HEK293 (cell line): ENCODE measurements around the gene URAD.

Source experiments
- CTCF ChIP-seq: fragments of 450-650 bp; formaldehyde crosslinking; IDR thresholded peaks from 2 replicates; pipeline ENCODE4 v1.5.1; 2016; ENCODE audit warnings: missing biosample characterization, missing genetic modification characterization
- GLI4 ChIP-seq: fragments of 450-650 bp; formaldehyde crosslinking; IDR thresholded peaks from 2 replicates; pipeline ENCODE4 v1.5.1; 2016; ENCODE audit warnings: missing biosample characterization, missing genetic modification characterization
- GLIS1 ChIP-seq: fragments of 450-650 bp; formaldehyde crosslinking; IDR thresholded peaks from 2 replicates; pipeline ENCODE4 v1.5.1; 2016; ENCODE audit warnings: missing biosample characterization, missing genetic modification characterization
- GLIS2 ChIP-seq: fragments of 450-650 bp; formaldehyde crosslinking; IDR thresholded peaks from 2 replicates; pipeline ENCODE4 v1.5.1; 2016; ENCODE audit warnings: missing biosample characterization, missing genetic modification characterization
- KLF9 ChIP-seq: fragments of 450-650 bp; formaldehyde crosslinking; IDR thresholded peaks from 2 replicates; pipeline ENCODE4 v1.5.1; 2016; ENCODE audit warnings: missing biosample characterization, missing genetic modification characterization, low read depth
- MYNN ChIP-seq: fragments of 450-650 bp; formaldehyde crosslinking; IDR thresholded peaks from 2 replicates; pipeline ENCODE4 v1.5.1; 2016; ENCODE audit warnings: missing biosample characterization, missing genetic modification characterization, borderline replicate concordance
- PATZ1 ChIP-seq: fragments of 450-650 bp; formaldehyde crosslinking; IDR thresholded peaks from 2 replicates; pipeline ENCODE4 v1.5.1; 2016; ENCODE audit warnings: missing biosample characterization, missing genetic modification characterization
- PBX3 ChIP-seq: sonication (generic); formaldehyde crosslinking; IDR thresholded peaks from 2 replicates; pipeline ENCODE4 v1.8.1; 2022; ENCODE audit warnings: mild to moderate bottlenecking, moderate library complexity, missing genetic modification reagents
- PRDM10 ChIP-seq: fragments of 450-650 bp; formaldehyde crosslinking; IDR thresholded peaks from 2 replicates; pipeline ENCODE4 v1.5.1; 2016; ENCODE audit warnings: missing biosample characterization, missing genetic modification characterization
- SP7 ChIP-seq: fragments of 450-650 bp; formaldehyde crosslinking; IDR thresholded peaks from 2 replicates; pipeline ENCODE4 v1.5.1; 2016; ENCODE audit warnings: missing biosample characterization, missing genetic modification characterization
- YY1 ChIP-seq: fragments of 450-650 bp; formaldehyde crosslinking; IDR thresholded peaks from 2 replicates; pipeline ENCODE4 v1.5.1; 2018; ENCODE audit warnings: missing biosample characterization, missing genetic modification characterization
- ZBTB17 ChIP-seq: fragments of 450-650 bp; formaldehyde crosslinking; IDR thresholded peaks from 2 replicates; pipeline ENCODE4 v1.5.1; 2016; ENCODE audit warnings: missing biosample characterization, missing genetic modification characterization
- ZBTB26 ChIP-seq: fragments of 450-650 bp; formaldehyde crosslinking; optimal IDR thresholded peaks from 2 replicates; pipeline ENCODE3; 2016; ENCODE audit warnings: missing biosample characterization, mild to moderate bottlenecking, missing genetic modification characterization
- ZBTB6 ChIP-seq: fragments of 450-650 bp; formaldehyde crosslinking; IDR thresholded peaks from 2 replicates; pipeline ENCODE4 v1.5.1; 2017; ENCODE audit warnings: missing biosample characterization, missing genetic modification characterization
- ZBTB7A ChIP-seq: fragments of 450-650 bp; formaldehyde crosslinking; IDR thresholded peaks from 2 replicates; pipeline ENCODE4 v1.5.1; 2016; ENCODE audit warnings: low read depth, missing biosample characterization, missing genetic modification characterization
- ZBTB8A ChIP-seq: fragments of 450-650 bp; formaldehyde crosslinking; IDR thresholded peaks from 2 replicates; pipeline ENCODE4 v1.5.1; 2016; ENCODE audit warnings: missing biosample characterization, missing genetic modification characterization
- ZIC2 ChIP-seq: fragments of 450-650 bp; formaldehyde crosslinking; IDR thresholded peaks from 2 replicates; pipeline ENCODE4 v1.5.1; 2016; ENCODE audit warnings: missing biosample characterization, missing genetic modification characterization
- ZNF146 ChIP-seq: fragments of 450-650 bp; formaldehyde crosslinking; IDR thresholded peaks from 2 replicates; pipeline ENCODE4 v1.5.1; 2016; ENCODE audit warnings: missing biosample characterization, missing genetic modification characterization
- ZNF280D ChIP-seq: fragments of 450-650 bp; formaldehyde crosslinking; IDR thresholded peaks from 2 replicates; pipeline ENCODE4 v1.5.1; 2016; ENCODE audit warnings: missing biosample characterization, missing genetic modification characterization
- ZNF596 ChIP-seq: fragments of 450-650 bp; IDR thresholded peaks from 2 replicates; pipeline ENCODE4 v1.5.0; 2018; ENCODE audit warnings: missing biosample characterization, mild to moderate bottlenecking, missing genetic modification characterization, moderate library complexity
- ZNF626 ChIP-seq: fragments of 450-650 bp; sonication (Bioruptor Pico); formaldehyde crosslinking; IDR thresholded peaks from 2 replicates; pipeline ENCODE4 v1.5.1; 2018; ENCODE audit warnings: missing biosample characterization, missing genetic modification characterization, inconsistent platforms
- ZNF747 ChIP-seq: fragments of 450-650 bp; formaldehyde crosslinking; IDR thresholded peaks from 2 replicates; pipeline ENCODE4 v1.5.1; 2016; ENCODE audit warnings: missing biosample characterization, missing genetic modification characterization
- ZNF76 ChIP-seq: fragments of 450-650 bp; formaldehyde crosslinking; IDR thresholded peaks from 2 replicates; pipeline ENCODE4; 2016; ENCODE audit warnings: low read depth, missing biosample characterization, missing genetic modification characterization, borderline replicate concordance
- ZXDB ChIP-seq: fragments of 450-650 bp; formaldehyde crosslinking; IDR thresholded peaks from 2 replicates; pipeline ENCODE4 v1.5.1; 2016; ENCODE audit warnings: missing biosample characterization, missing genetic modification characterization

URAD gene

GRCh38 chr13:27968316-27969081 is 20.0 kb downstream of the URAD start (continued):
- TF ChIP-seq ZNF280D (tag by site-specific recombination) (no peak), ZBTB17 (tag by site-specific recombination) (no peak), PBX3 (CRISPR knock-in tag) (peak; percentile 59; the same call in 1 of the 2 replicates), ZNF596 (no peak), ZNF626 (no peak), ZNF76 (peak; percentile 77), GLI4 (peak; percentile 54; the same call in 1 of the 2 replicates), ZBTB6 (tag by site-specific recombination) (no peak), ZNF146 (tag by site-specific recombination) (no peak), CTCF (tag by site-specific recombination) (peak; percentile 86), PATZ1 (tag by site-specific recombination) (peak; percentile 75; the same call in 1 of the 2 replicates), ZBTB7A (0 out of 2 replicates have a peak, but pooled peaks have one; percentile 22), ZNF747 (tag by site-specific recombination) (no peak), GLIS1 (tag by site-specific recombination) (peak; percentile 49; the same call in 1 of the 2 replicates), ZBTB26 (tag by site-specific recombination) (peak; percentile 78), ZXDB (tag by site-specific recombination) (0 out of 2 replicates have a peak, but pooled peaks have one; percentile 29), ZBTB8A (tag by site-specific recombination) (peak; percentile 28; the same call in 1 of the 2 replicates), GLIS2 (peak; percentile 90), KLF9 (no peak), PRDM10 (tag by site-specific recombination) (peak; percentile 7; the same call in 1 of the 2 replicates), SP7 (tag by site-specific recombination) (peak; percentile 31; the same call in 1 of the 2 replicates), MYNN (tag by site-specific recombination) (no peak), YY1 (peak; percentile 68; the same call in 1 of the 2 replicates), ZIC2 (peak; percentile 20; the same call in 1 of the 2 replicates)
